GM18868 (cell line): Measurements from ENCODE around the gene OSBP.
"Not testable (repeated sequence)": the region's sequence is repeated elsewhere in the genome, so short reads cannot be mapped to it uniquely, and the experiment has no call there.

Experiments used
- ATAC-seq: cut with Tn5 transposase; IDR thresholded peaks from one replicate; pipeline ENCODE4 v1.9.1; 2021; ENCODE audit warnings: mild to moderate bottlenecking, moderate library complexity; ENCODE audit not compliant: unreplicated experiment

OSBP gene

GRCh38 chr11:59615637-59616395, at the start of gene OSBP:
Gene OSBP, minus strand, starts transcription at chr11:59615774. Its CDS starts 110 bp downstream, at chr11:59615664.
- peak; percentile 85 for ATAC-seq

- no peak for ATAC-seq
Measured at GRCh38 chr11:59660621-59661020, 45.0 kb upstream of the OSBP start.

- no peak for ATAC-seq
Measured at GRCh38 chr11:59659981-59660380, 44.4 kb upstream of the OSBP start.

- ATAC-seq = no peak
Measured at GRCh38 chr11:59658036-59658435, 42.5 kb upstream of the OSBP start.

GRCh38 chr11:59654893-59655292, 39.3 kb upstream of the OSBP start:
- no peak for ATAC-seq

GRCh38 chr11:59647245-59647980, 31.8 kb upstream of the OSBP start:
- ATAC-seq = no peak

- ATAC-seq = no peak
Measured at GRCh38 chr11:59644528-59644927, 29.0 kb upstream of the OSBP start.

- ATAC-seq = no peak
Measured at GRCh38 chr11:59643390-59643789, 27.8 kb upstream of the OSBP start.

- ATAC-seq = no peak
Measured at GRCh38 chr11:59641156-59641555, 25.6 kb upstream of the OSBP start.

- ATAC-seq = no peak
Measured at GRCh38 chr11:59630493-59630892, 14.9 kb upstream of the OSBP start.

GRCh38 chr11:59629996-59630395, 14.4 kb upstream of the OSBP start:
- ATAC-seq = no peak

- ATAC-seq = not testable (repeated sequence)
Measured at GRCh38 chr11:59626969-59627368, 11.4 kb upstream of the OSBP start.

GRCh38 chr11:59625703-59626102, 10.1 kb upstream of the OSBP start:
- no peak for ATAC-seq

GRCh38 chr11:59617876-59618275, 2.3 kb upstream of the OSBP start:
- no peak for ATAC-seq

GRCh38 chr11:59616396-59616982, 915 bp upstream of the OSBP start:
- ATAC-seq = no peak

GRCh38 chr11:59615120-59615636, 396 bp downstream of the OSBP start:
- ATAC-seq = peak; percentile 17

GRCh38 chr11:59614277-59615119, 1.1 kb downstream of the OSBP start:
- ATAC-seq = no peak

GRCh38 chr11:59611570-59612565, 3.7 kb downstream of the OSBP start:
- no peak for ATAC-seq

- ATAC-seq = no peak
Measured at GRCh38 chr11:59610289-59610688, 5.3 kb downstream of the OSBP start.
